ENCODE measurements around the gene UBE2Z. TPM values are rescaled to one million over a fixed set of nuclear protein-coding genes. Genes with fewer than 3 reads are reported as not detected.

Gene UBE2Z
- total RNA-seq, 1 donor from 2014 or later: 65.0 TPM

DNA sequence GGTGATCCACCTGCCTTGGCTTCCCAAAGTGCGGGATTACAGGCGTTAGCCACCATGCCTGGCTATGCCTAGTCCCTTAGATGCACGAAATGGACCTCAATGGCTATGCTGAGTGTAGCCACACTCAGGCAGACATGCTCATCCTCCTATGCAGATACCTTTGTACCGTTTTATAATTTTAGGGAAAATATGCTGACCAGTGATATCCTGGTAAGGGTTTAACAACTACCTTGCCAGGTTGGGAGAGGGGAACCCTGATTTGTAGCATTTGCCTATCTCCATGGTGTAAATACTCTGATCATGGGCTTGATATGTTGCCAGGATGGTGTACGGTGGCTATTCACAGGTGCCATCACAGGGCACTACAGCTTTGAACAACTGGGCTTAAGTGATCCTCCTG lies 43.4 kb downstream of the UBE2Z start:
- intact Hi-C loops (cut with DNase I): no loop called here
- Histone ChIP-seq H3K9me3 (no peaks in the 10 kb centered on the region), H3K4me1 (no peaks in the 10 kb centered on the region), H3K27me3 (ENCODE audit: low read depth) (peaks cover 25% of the 10 kb centered on the region), H3K4me3 (no peak overlapping the region), H3K27ac (no peak overlapping the region), H3K36me3 (no peaks in the 10 kb centered on the region)
- ATAC-seq: no peak
- DNase-seq: no peak
- TF ChIP-seq, protein P1, sequence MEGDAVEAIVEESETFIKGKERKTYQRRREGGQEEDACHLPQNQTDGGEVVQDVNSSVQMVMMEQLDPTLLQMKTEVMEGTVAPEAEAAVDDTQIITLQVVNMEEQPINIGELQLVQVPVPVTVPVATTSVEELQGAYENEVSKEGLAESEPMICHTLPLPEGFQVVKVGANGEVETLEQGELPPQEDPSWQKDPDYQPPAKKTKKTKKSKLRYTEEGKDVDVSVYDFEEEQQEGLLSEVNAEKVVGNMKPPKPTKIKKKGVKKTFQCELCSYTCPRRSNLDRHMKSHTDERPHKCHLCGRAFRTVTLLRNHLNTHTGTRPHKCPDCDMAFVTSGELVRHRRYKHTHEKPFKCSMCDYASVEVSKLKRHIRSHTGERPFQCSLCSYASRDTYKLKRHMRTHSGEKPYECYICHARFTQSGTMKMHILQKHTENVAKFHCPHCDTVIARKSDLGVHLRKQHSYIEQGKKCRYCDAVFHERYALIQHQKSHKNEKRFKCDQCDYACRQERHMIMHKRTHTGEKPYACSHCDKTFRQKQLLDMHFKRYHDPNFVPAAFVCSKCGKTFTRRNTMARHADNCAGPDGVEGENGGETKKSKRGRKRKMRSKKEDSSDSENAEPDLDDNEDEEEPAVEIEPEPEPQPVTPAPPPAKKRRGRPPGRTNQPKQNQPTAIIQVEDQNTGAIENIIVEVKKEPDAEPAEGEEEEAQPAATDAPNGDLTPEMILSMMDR (IDR thresholded peaks at IDR 0.05): no peak

GRCh38 chr17:48952904-48953303 lies 44.7 kb downstream of the UBE2Z start:
- no peak for DNase-seq

GRCh38 chr17:48954300-48954755 lies 46.1 kb downstream of the UBE2Z start:
- H3K27ac ChIP-seq: no peak overlapping the region
- H3K36me3 ChIP-seq: no peaks in the 10 kb centered on the region
- no peak overlapping the region for H3K4me3 ChIP-seq
- H3K4me1 ChIP-seq: no peaks in the 10 kb centered on the region
- no peaks in the 10 kb centered on the region for H3K9me3 ChIP-seq
- ATAC-seq: no peak
- peaks cover 37% of the 10 kb centered on the region for H3K27me3 ChIP-seq (ENCODE audit: low read depth)
- intact Hi-C loops (cut with DNase I): no loop called here
- TF ChIP-seq, protein P1 (IDR thresholded peaks at IDR 0.05): no peak
- DNase-seq: no peak

More at GRCh38 chr17:48952904-48953303, 44.7 kb downstream of the UBE2Z start:
- intact Hi-C loops (cut with DNase I): no loop called here
- Histone ChIP-seq H3K27ac (no peak overlapping the region), H3K27me3 (ENCODE audit: low read depth) (peaks cover 25% of the 10 kb centered on the region), H3K4me3 (no peak overlapping the region), H3K36me3 (no peaks in the 10 kb centered on the region), H3K4me1 (no peaks in the 10 kb centered on the region), H3K9me3 (no peaks in the 10 kb centered on the region)
- TF ChIP-seq, protein P1 (IDR thresholded peaks at IDR 0.05): no peak
- ATAC-seq: no peak

GRCh38 chr17:48960834-48961515 lies 52.8 kb downstream of the UBE2Z start:
- H3K4me3 ChIP-seq: no peak overlapping the region
- no peaks in the 10 kb centered on the region for H3K4me1 ChIP-seq
- intact Hi-C loops (cut with DNase I): no loop called here
- no peaks in the 10 kb centered on the region for H3K36me3 ChIP-seq
- H3K27ac ChIP-seq: no peak overlapping the region
- no peaks in the 10 kb centered on the region for H3K9me3 ChIP-seq
- ATAC-seq (no peak), DNase-seq (no peak)
- TF ChIP-seq, protein P1 (IDR thresholded peaks at IDR 0.05): no peak
- H3K27me3 ChIP-seq (ENCODE audit: low read depth): peaks cover 48% of the 10 kb centered on the region

DNA sequence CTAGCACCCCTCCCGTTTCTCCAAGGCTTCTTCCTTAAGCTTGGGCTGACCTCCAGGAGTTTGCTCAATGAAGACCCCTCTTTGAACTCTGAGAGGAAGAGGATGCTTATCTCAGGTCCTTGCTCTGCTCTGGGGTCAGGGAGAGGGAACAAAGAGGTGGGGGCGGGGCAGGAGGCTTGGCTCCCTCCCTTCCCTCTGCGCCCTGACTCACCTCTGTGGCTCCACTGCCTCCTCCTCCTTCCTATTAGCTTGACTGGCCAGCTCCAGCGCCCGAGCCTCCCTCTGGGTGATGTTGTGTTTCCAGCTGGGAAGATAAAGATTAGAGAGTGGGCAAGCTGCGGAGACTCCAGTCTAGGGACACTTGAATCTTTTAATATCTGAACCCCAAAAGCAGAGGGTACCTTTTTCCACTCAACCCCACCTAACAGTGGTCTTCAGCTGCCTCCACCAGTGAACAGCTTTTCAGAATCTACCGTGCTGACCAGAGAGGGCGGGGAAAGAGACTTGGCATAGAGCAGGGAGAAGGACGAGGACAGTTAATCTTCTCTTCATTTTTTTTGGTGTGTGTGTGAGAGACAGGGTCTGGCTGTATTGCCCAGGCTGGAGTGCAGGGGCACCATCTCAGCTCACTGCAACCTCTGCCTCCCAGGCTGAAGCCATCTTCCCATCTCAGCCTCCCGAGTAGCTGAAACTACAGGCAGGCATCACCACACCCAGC lies 53.5 kb downstream of the UBE2Z start:
- Histone ChIP-seq H3K4me3 (no peak overlapping the region), H3K4me1 (no peaks in the 10 kb centered on the region), H3K27me3 (ENCODE audit: low read depth) (peaks cover 48% of the 10 kb centered on the region), H3K36me3 (no peaks in the 10 kb centered on the region), H3K9me3 (no peaks in the 10 kb centered on the region), H3K27ac (no peak overlapping the region)
- TF ChIP-seq, protein P1 (IDR thresholded peaks at IDR 0.05): no peak
- no peak for ATAC-seq
- intact Hi-C loops (cut with DNase I): no loop called here
- no peak for DNase-seq
